OCI-LY7 (cell line): ENCODE measurements around the gene FAM161A. TPM values are rescaled to one million over a fixed set of nuclear protein-coding genes. Genes with fewer than 3 reads are reported as not detected.
"Not testable (repeated sequence)": the region's sequence is repeated elsewhere in the genome, so short reads cannot be mapped to it uniquely, and the experiment has no call there.

Source experiments
- BruUV-seq: library from RNA; stranded (reverse); fragments of 400-500 nt; replicated peaks from 2 replicates; lab custom pipeline; 2021; lab: Mats Ljungman, UMichigan
- CTCF ChIA-PET: fragments of 300-600 bp; sonication (Branson Sonifier 250); formaldehyde crosslinking; loops from one replicate; lab custom pipeline; 2022; ENCODE audit warnings: antibody characterized with exemption; ENCODE audit not compliant: unreplicated experiment; lab: Charles Lee
- POLR2A ChIA-PET: fragments of 300-600 bp; sonication (Branson Sonifier 250); formaldehyde crosslinking; loops from one replicate; lab custom pipeline; 2022; ENCODE audit warnings: antibody characterized with exemption; lab: Charles Lee
- DNase-seq: peaks from one replicate; pipeline ENCODE4 v3.0.0-alpha.2; 2015; ENCODE audit warnings: low spot score
- H2AFZ ChIP-seq: fragments of 200-600 bp; sonication (generic), shearing (Covaris generic); 2 replicates; pipeline ENCODE4 v1.6.1; 2014; ENCODE audit warnings: mild to moderate bottlenecking, antibody characterized with exemption, low read length, moderate library complexity
- H3K27ac ChIP-seq: fragments of 200-600 bp; sonication (generic); 2 replicates; pipeline ENCODE4 v1.5.1; 2014; ENCODE audit warnings: mixed run types, low read depth, mild to moderate bottlenecking, moderate library complexity, low read length, inconsistent platforms; ENCODE audit not compliant: poor library complexity, severe bottlenecking
- H3K36me3 ChIP-seq: fragments of 200-600 bp; sonication (generic); 2 replicates; pipeline ENCODE4 v1.6.1; 2014; ENCODE audit warnings: mild to moderate bottlenecking, antibody characterized with exemption, low read length, moderate library complexity, mixed read lengths; ENCODE audit not compliant: insufficient read depth
- H3K4me1 ChIP-seq: fragments of 200-600 bp; sonication (generic); 2 replicates; pipeline ENCODE4 v1.5.1; 2014; ENCODE audit warnings: mild to moderate bottlenecking, low read length; ENCODE audit not compliant: insufficient read depth, poor library complexity, severe bottlenecking
- H3K4me2 ChIP-seq: fragments of 200-600 bp; sonication (generic); 2 replicates; pipeline ENCODE4 v1.6.1; 2014; ENCODE audit warnings: mild to moderate bottlenecking, low read length
- H3K4me3 ChIP-seq: fragments of 200-600 bp; sonication (generic); 2 replicates; pipeline ENCODE4 v1.5.1; 2014; ENCODE audit warnings: mild to moderate bottlenecking, low read depth, low read length; ENCODE audit not compliant: poor library complexity, severe bottlenecking
- H3K79me2 ChIP-seq: fragments of 200-600 bp; sonication (generic); 2 replicates; pipeline ENCODE4 v1.6.1; 2016; ENCODE audit warnings: low read depth, mild to moderate bottlenecking, low read length, moderate library complexity, mixed read lengths; ENCODE audit not compliant: insufficient read depth
- H3K9me2 ChIP-seq: fragments of 200-600 bp; sonication (generic); 2 replicates; pipeline ENCODE4 v1.6.1; 2016; ENCODE audit warnings: mild to moderate bottlenecking, low read length, mixed read lengths; ENCODE audit not compliant: insufficient read depth
- H3K9me3 ChIP-seq: fragments of 200-600 bp; sonication (generic); 2 replicates; pipeline ENCODE4 v1.6.1; 2014; ENCODE audit warnings: mild to moderate bottlenecking, mixed run types, low read length, mixed read lengths
- H4K20me1 ChIP-seq: fragments of 200-600 bp; sonication (generic); 2 replicates; pipeline ENCODE4 v1.6.1; 2014; ENCODE audit warnings: mild to moderate bottlenecking, antibody characterized with exemption, low read length, moderate library complexity, mixed read lengths; ENCODE audit not compliant: insufficient read depth
- EZH2phosphoT487 ChIP-seq: fragments of 200-600 bp; sonication (generic); IDR thresholded peaks from 2 replicates; pipeline ENCODE4 v1.6.1; 2018; ENCODE audit warnings: low read depth, borderline replicate concordance, mild to moderate bottlenecking, mixed run types, antibody characterized with exemption, low read length, moderate library complexity, mixed read lengths
- intact Hi-C: fragments of 100-400 bp; cut with micrococcal nuclease; formaldehyde crosslinking; loops from one replicate; pipeline ENCODE4 v1.10.0; 2022; ENCODE audit not compliant: unreplicated experiment
- total RNA-seq, 2 experiments: library from RNA; depleted of rRNA in 1 of 2; stranded (reverse); fragments of >200 nt in 1 of 2; shearing (Covaris generic) in 1 of 2; gene quantifications; 2 replicates each; pipeline ENCODE4 v1.2.3, GENCODE V29; 2014 to 2022
- TF ChIP-seq, protein P1 (sequence below): fragments of 200-600 bp; sonication (generic); conservative IDR thresholded peaks from 2 replicates; pipeline ENCODE4 v1.5.1; 2014; ENCODE audit warnings: mild to moderate bottlenecking, antibody characterized with exemption, low read length, moderate library complexity, mixed read lengths

FAM161A gene
- total RNA-seq, 2 experiments from 2014 or later = 3.5 to 4.6 TPM

DNA sequence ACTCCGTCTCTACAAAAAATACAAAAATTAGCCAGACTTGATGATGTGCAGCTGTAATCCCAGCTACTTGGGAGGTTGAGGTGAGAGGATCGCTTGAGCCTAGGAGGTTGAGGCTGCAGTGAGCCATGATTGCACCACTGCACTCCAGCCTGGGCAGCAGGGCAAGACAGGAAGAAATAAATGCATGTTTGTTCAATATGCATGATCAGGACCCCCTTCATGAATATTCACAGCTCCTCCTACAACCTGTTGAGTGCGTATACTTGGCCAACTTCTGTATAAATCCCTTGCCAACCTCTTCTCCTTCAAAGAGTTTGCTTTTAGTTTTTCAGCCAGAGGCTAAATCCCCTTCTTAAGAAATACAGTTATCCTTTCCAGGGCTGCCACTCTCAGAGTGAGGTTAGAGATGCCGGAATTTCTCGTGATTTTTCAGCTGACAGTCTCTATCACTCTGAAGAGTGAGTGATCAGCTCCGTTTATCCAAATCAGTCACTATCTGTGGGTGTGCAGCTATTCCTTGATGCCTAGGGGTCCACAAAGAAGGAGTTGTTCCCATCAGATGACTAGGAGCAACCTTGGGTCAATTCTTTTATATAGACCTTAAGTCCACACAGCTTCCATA lies 39.2 kb downstream of the FAM161A start:
- no peaks in the 10 kb centered on the region for H4K20me1 ChIP-seq
- no peak overlapping the region for H3K4me3 ChIP-seq
- TF ChIP-seq, protein P1, sequence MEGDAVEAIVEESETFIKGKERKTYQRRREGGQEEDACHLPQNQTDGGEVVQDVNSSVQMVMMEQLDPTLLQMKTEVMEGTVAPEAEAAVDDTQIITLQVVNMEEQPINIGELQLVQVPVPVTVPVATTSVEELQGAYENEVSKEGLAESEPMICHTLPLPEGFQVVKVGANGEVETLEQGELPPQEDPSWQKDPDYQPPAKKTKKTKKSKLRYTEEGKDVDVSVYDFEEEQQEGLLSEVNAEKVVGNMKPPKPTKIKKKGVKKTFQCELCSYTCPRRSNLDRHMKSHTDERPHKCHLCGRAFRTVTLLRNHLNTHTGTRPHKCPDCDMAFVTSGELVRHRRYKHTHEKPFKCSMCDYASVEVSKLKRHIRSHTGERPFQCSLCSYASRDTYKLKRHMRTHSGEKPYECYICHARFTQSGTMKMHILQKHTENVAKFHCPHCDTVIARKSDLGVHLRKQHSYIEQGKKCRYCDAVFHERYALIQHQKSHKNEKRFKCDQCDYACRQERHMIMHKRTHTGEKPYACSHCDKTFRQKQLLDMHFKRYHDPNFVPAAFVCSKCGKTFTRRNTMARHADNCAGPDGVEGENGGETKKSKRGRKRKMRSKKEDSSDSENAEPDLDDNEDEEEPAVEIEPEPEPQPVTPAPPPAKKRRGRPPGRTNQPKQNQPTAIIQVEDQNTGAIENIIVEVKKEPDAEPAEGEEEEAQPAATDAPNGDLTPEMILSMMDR = no peak
- TF ChIP-seq EZH2phosphoT487 = no peak
- H2AFZ ChIP-seq = no peak overlapping the region
- DNase-seq = no peak
- H3K27ac ChIP-seq = no peak overlapping the region
- POLR2A ChIA-PET = interaction anchor here (0.6 kb wide), 1 partner anchor 9 kb away, joined by 3 read pairs; no protein-coding TSS in a partner anchor
- CTCF ChIA-PET = no interaction called here
- no peaks in the 10 kb centered on the region for H3K36me3 ChIP-seq
- H3K4me1 ChIP-seq = no peaks in the 10 kb centered on the region
- H3K9me2 ChIP-seq = no peaks in the 10 kb centered on the region
- no peak overlapping the region for H3K4me2 ChIP-seq
- no TSS peak for BruUV-seq
- no peaks in the 10 kb centered on the region for H3K9me3 ChIP-seq
- intact Hi-C loops = no loop called here
- no peaks in the 10 kb centered on the region for H3K79me2 ChIP-seq

- H3K4me3 ChIP-seq, H3K9me3 ChIP-seq, H4K20me1 ChIP-seq, H2AFZ ChIP-seq, BruUV-seq, H3K4me1 ChIP-seq, DNase-seq, H3K36me3 ChIP-seq, intact Hi-C loops, H3K4me2 ChIP-seq, CTCF ChIA-PET, H3K27ac ChIP-seq, H3K79me2 ChIP-seq, H3K9me2 ChIP-seq: not testable (repeated sequence)
- POLR2A ChIA-PET = interaction anchor here (0.5 to 0.7 kb wide), 7 partner anchors 83 to 787 kb away, joined by 3 to 6 read pairs (median 4); no protein-coding TSS in a partner anchor
Observed at GRCh38 chr2:61813314-61813713, 40.5 kb downstream of the FAM161A start.

- CTCF ChIA-PET = no interaction called here
- intact Hi-C loops = no loop called here
- POLR2A ChIA-PET = no interaction called here
Observed at GRCh38 chr2:61811821-61812220, 42.0 kb downstream of the FAM161A start.

DNA sequence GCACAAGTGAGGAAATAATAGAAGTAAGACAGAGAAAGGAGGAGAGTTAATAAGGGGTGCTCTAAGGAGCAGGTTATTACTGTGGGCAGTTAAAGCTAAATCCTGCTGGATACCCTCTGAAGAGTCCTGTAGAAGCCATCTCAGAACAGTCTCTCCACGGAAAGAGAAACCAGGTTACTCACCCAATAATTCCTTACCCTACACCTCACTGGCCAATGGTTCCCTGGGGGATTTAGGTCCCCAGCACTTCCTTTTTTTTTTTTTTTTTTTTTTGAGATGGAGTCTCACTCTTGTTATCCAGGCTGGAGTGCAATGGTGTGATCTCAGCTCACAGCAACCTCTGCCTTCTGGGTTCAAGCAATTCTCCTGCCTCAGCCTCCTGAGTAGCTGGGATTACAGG lies 43.7 kb downstream of the FAM161A start:
- POLR2A ChIA-PET, H2AFZ ChIP-seq, H3K36me3 ChIP-seq, BruUV-seq, DNase-seq, CTCF ChIA-PET, intact Hi-C loops, H3K79me2 ChIP-seq, H3K27ac ChIP-seq, H3K9me3 ChIP-seq, H3K4me3 ChIP-seq, H3K4me1 ChIP-seq, H4K20me1 ChIP-seq, H3K4me2 ChIP-seq, H3K9me2 ChIP-seq: not testable (repeated sequence)

More at GRCh38 chr2:61811821-61812220, 42.0 kb downstream of the FAM161A start:
- no peak overlapping the region for H3K4me3 ChIP-seq
- no TSS peak for BruUV-seq
- H3K36me3 ChIP-seq = no peaks in the 10 kb centered on the region
- no peaks in the 10 kb centered on the region for H3K4me1 ChIP-seq
- no peaks in the 10 kb centered on the region for H3K9me2 ChIP-seq
- H3K27ac ChIP-seq = no peak overlapping the region
- H3K79me2 ChIP-seq = no peaks in the 10 kb centered on the region
- H3K4me2 ChIP-seq = no peak overlapping the region
- H4K20me1 ChIP-seq = no peaks in the 10 kb centered on the region
- H3K9me3 ChIP-seq = no peaks in the 10 kb centered on the region
- DNase-seq = no peak
- TF ChIP-seq, protein P1 = no peak
- no peak for TF ChIP-seq EZH2phosphoT487
- no peak overlapping the region for H2AFZ ChIP-seq

DNA sequence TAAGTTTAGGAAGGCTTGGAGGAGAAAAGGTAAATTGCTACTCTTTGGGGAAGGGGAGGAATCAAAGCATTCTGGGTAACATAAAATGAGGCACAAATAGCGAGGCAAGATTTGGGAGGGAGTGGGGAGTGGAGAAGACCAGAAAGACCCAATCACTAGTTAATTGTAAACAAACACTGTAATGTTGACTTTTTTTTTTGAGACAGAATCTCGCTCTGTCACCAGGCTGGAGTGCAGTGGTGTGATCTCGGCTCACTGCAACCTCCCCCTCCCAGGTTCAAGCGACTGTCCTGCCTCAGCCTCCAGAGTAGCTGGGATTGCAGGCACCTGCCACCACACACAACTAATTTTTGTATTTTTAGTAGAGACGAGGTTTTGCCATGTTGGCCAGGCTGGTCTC lies 45.2 kb downstream of the FAM161A start:
- H3K9me2 ChIP-seq, H4K20me1 ChIP-seq, H3K4me1 ChIP-seq, DNase-seq, H3K79me2 ChIP-seq, H3K4me3 ChIP-seq, intact Hi-C loops, H3K27ac ChIP-seq, H3K36me3 ChIP-seq, H3K4me2 ChIP-seq, BruUV-seq, H2AFZ ChIP-seq, CTCF ChIA-PET, H3K9me3 ChIP-seq: not testable (repeated sequence)
- POLR2A ChIA-PET = interaction anchor here (0.7 kb wide), 1 partner anchor 1616 kb away, joined by 3 read pairs; no protein-coding TSS in a partner anchor
